Effector CD4-positive, alpha-beta T cell (primary cell): ENCODE results near the gene FFAR1.
"Not testable (repeated sequence)": the region's sequence is repeated elsewhere in the genome, so short reads cannot be mapped to it uniquely, and the experiment has no call there.

Experiments used
- DNase-seq: peaks from one replicate; pipeline ENCODE4 v3.0.0-alpha.2; 2020

Gene FFAR1

DNA sequence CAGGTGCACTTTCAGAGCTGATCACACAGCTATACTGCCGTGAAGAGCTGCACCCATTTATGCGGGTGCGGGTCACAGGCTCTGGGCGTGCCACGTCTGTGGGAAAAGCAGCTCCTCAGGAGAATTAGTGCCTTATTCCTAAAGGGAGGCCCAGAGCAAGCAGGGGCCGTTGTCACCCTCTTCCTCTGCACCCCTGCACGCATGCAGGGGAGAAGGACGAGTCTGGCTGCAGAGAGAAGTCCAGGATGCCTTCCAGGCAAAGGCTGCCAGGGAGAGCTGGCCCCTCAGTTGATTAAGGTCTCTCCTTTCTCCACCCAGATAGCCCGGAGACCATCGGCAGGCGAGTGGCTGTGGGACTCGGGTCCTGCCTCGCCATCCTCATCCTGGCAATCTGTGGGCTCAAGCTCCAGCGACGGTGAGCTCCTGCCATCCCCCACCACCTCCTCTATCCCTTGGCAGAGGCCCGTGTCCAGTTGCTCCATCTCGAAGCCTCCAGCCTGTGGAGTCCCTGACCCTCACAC is 3.1 kb upstream of the FFAR1 start:
- DNase-seq = no peak

DNA sequence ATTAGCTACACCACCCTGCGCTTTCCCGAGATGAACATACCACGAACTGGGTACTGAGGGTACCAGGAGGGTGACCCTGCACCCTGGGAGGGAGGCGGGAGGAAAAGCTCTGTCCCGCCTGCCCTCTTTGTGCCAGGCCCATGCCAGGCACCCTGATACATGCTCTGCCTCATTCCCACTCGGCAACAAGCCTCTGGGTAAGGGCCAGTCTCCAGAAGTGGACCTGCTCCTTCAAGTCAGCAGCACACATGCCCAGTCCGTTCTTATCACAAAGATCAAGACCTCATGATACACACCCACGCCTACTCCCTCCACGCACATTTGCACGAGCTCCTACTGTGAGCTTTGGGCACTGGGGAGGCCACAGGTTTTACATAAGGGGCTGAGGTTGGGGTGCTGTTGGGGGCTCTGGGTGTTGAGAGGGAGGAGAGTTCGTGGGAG is 2.0 kb upstream of the FFAR1 start:
- DNase-seq = no peak

DNA sequence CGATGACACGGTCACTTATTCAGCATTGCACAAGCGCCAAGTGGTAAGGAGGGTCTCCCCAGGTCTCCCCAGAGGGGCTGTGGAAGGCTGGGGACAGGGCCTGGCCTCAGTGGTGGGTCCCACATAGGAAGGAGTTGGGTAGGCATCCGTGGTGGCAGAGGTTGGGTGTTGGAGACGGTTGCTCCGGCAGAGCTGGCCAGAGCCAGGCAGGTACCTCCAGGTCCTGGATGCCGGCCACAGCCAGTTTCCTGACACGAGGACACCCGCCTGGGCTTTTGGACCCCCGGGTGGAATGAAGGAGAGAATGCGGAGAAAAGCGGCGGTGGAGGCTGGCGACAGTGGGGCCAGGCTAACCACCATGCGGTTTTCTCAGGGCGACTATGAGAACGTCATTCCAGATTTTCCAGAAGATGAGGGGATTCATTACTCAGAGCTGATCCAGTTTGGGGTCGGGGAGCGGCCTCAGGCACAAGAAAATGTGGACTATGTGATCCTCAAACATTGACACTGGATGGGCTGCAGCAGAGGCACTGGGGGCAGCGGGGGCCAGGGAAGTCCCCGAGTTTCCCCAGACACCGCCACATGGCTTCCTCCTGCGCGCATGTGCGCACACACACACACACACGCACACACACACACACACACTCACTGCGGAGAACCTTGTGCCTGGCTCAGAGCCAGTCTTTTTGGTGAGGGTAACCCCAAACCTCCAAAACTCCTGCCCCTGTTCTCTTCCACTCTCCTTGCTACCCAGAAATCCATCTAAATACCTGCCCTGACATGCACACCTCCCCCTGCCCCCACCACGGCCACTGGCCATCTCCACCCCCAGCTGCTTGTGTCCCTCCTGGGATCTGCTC is 1.3 kb upstream of the FFAR1 start:
- DNase-seq = peak; percentile 52

DNA sequence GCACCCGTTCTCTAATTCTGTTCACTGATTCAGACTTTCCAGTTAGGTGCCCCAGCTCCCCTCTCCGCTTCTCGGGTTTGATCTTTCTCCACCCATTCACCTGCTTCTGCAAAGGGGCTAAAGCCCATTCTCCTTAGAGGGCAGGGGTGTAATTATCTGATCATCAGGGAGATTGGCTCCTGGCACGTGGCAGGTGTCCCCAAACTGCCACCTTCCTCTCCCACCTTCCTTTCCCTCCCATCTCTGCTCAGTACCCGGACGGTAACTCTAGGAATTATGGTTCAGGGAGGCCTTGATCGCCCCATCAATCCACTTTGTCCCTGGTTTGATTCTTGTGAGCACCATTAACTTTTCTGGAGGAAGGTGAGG is 212 bp downstream of the FFAR1 start:
- no peak for DNase-seq

DNA sequence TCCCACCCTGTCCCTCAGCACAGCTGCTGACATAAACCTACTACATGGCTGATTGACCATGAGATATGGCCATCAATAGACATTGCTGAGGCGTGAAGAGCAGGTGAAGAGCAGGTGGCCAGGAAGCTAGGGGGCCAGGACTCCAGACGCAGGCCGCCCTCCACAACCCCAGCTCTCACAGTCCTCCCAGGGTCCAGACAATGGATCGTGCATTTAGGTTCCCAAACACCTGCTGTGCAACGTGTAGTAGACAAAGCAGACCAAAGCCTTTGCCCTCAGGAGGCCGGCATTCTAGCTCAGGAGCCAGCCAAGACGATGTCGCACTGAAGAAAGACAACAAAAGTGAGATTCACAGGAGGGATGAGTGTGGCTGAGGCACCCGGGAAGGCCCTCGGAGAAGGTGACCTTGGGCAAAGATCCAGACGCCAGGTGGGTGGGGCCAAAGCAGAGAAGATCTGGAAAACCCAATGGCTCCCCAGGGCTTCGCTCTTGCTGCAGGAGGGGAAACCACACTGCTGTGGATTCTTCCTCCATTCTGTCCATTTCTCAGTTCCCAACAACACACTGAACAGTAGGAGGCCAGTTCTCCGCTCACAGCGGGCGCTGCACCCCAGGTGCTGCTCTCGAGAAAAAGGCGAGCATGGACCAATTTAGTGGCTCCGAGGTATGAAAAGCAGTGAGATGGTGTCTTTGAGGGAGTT is 1.4 kb downstream of the FFAR1 start:
- no peak for DNase-seq

DNA sequence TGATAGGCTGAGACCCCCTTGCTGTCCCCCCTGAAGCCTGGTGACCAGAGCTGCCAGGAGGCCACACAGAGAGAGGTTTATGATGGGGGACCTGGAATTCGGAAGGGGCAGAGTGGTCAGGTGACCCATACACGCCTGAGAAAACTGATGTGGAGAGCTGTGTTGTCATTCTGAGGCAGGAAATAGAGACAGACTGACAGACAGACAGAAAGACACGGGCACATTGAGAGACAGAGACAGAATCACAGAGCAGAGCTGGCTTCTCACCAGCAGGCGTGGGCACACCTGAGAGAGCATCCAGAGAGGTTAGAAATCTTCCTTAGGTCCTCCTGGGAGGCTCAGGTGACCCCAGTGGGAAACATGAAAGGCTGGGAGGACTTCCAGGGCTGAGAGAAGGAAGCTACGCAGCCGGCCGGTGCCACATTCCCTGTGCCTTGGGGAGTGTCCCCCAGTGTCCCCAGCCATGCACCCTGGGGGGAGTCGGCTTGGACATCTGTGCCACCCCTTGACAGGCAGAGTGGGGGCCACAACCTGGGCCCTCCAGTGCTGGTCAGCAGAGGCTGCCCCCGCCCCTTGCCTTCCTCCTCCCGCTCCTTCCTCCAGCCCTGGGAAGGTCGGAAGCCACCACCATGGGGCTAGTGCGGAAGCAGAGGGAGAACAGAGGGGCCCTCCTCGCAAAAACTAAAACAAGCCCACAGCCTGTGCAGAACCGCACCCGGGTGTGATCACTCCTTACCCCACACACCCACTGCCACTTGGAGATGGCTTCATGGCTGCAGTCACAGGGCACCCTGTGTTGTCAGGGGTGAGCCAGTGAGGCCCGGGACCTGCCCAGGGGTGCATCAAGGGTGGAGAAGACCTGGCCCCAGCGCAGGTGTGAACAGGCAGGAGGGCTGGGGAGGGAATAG is 2.2 kb downstream of the FFAR1 start:
- no peak for DNase-seq

DNA sequence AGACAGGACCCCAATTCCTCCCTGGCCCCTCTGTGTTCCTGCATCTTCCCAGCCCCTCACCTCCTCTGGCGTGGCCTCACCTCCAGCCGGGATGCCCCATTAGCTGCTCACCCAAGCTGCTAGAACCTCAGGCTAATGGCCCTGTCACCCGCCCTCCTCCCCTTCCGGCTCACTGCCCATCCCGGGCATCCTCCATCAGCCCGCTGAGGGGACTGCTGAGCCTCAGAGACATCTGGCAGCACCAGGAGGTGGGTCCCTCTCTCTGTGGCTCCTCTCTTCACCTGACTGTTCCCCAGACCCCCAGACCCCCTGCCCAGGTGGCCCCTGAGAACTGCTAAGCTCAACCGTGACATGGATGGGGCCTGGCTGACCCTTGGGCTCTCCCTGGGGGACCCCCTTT is 2.9 kb downstream of the FFAR1 start:
- no peak for DNase-seq

DNA sequence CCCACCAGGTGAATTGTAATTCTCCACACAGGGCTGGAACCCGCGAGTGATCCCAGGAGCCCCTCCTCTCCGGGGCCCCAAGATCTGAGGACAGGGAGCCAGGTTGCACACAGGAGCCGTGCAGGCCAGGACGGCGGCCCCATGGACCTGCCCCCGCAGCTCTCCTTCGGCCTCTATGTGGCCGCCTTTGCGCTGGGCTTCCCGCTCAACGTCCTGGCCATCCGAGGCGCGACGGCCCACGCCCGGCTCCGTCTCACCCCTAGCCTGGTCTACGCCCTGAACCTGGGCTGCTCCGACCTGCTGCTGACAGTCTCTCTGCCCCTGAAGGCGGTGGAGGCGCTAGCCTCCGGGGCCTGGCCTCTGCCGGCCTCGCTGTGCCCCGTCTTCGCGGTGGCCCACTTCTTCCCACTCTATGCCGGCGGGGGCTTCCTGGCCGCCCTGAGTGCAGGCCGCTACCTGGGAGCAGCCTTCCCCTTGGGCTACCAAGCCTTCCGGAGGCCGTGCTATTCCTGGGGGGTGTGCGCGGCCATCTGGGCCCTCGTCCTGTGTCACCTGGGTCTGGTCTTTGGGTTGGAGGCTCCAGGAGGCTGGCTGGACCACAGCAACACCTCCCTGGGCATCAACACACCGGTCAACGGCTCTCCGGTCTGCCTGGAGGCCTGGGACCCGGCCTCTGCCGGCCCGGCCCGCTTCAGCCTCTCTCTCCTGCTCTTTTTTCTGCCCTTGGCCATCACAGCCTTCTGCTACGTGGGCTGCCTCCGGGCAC is 3.9 kb downstream of the FFAR1 start:
- DNase-seq = no peak

DNA sequence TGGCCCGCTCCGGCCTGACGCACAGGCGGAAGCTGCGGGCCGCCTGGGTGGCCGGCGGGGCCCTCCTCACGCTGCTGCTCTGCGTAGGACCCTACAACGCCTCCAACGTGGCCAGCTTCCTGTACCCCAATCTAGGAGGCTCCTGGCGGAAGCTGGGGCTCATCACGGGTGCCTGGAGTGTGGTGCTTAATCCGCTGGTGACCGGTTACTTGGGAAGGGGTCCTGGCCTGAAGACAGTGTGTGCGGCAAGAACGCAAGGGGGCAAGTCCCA is 4.4 kb downstream of the FFAR1 start:
- no peak for DNase-seq

DNA sequence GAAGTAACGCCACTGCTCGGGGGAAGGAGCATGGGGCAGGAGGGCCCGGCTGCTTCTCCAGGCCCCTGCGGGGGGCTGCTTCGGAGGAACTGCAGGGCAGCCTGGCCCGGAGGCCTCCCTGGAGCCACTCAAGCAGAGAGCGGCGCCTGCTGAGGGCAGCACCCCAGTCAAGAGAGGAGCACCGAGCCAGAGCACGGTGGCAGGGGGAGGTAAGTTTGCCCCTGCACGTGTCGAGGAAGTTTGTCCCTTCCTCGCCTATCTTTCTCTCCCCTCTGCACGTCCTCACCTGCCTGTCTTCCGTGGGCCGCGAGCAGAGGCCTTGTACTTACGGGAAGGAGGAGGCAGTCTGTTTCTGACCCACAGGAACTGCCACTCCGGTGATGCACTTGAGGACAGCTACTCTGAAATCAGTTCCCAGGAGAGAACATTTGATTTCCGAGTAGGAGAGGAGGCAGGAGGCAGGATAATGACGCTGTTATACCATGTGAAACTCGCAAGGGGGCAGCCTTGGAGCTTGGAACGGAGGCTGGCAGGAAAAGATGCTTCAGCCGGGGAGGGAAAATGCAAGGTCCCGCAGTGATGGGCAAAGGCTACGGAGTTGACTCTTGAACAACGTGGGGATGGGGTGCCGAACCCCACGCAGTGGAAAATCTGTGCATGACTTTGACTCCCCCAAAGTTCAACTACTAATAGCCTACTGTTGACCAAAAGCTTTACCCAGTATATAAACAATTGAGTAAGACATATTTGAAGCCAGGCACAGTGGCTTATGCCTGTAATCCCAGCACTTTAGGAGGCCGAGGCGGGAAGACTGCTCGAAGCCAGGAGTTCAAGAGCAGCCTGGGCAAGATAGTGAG is 5.0 kb downstream of the FFAR1 start:
- peak; percentile 57 for DNase-seq

DNA sequence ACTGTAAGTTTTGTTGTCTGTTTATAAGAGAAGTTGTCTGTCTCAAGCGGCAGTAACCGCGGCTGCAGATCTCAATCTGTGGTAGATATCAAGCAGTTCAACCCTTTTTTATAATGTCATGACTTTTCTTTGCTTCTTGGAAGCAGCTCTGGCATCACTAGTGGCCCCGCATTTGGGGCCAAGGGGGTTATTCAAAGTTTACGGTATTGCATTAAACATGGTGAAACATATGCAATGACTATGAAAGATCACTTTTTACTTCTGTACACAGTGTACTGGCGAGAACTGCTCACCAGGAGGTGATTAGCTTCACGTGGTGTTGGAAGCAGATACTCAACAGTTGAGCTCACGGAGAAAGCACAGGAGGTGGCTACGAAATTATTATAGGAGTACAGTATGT is 5.9 kb downstream of the FFAR1 start:
- no peak for DNase-seq

DNA sequence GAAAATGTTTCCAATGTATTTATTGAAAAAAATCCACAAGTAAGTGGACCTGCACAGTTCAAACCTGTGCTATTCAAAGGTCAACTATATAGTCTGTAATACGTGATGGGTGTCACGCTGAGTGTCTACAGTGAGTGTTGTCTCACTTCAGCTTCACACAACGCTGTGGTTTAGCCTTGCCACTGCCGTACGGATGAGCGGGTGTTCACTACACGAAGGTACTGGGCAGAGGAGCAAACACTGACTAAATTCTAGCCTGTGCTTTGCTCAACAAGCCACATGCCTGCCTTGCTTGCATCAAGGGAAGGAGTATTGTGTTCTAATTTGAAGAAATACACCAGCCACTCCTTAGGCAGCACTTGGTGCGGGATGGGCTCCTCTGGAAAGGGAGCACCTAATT is 7.2 kb downstream of the FFAR1 start:
- no peak for DNase-seq

DNA sequence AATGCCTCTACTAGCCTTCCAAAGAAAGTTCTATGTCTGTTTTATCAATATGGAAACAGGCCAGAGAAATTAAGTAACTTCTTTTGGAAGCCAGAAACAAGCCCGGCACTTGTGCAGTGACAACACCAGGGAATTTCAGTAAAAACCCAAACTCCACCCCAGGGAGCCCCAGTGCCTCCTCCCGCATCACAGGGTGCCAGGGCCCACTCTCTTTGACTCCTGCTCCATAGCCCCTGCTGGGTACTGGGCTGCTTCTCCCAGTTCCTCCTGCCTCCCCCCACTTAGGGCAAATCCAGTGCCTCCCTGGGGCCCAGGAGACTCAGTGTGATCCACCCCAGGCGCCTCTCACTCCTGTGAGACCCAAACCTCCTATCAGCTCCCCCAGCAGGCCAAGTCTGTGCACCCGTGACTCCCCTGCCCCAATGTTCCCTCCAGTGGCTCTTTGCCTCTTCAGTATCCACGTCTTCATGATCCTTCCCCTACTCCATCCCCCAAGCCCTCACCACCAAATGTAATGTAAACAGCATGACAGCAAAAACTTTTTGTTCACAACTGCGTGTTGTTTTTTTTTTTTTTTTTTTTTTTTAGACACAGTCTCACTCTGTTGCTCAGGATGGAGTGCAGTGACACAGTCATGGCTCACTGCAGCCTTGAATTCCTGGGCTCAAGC is 8.2 kb downstream of the FFAR1 start:
- DNase-seq = no peak

DNA sequence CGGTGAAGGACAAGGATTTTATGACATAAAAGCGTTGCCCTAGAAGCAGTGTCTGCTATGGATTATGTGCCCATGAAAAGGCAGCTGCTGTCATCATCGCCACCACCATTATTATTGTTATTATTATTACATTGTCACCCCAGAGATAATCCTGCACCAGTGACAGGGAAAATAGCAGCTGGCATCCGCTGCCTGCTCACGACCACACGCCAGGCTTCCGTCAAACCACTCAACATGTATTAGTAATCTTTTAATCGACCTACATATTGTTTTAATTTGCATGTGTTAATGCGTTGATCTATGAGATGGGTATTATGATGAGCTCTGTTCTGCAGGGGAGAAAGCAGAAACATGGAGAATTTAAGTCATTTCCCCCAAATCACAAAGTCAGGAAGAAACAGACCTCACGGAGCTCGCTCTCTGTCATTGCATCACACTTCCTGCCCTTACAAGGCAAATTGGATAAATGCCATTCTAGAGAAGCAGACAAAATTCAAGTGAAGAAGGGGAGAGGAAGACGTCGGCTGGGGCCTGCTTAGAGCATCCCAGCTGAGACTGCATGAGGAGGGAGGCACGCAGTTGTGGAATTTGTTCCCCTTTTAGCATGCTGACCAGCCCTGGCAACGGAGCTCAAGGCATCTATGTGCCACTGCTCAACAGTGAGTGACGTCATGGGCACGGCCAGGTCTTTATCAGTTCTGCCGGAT is 10.3 kb downstream of the FFAR1 start, which contains the start of gene FFAR3:
Gene FFAR3 (plus strand): TSS at position 594 of the 707 bp plus-strand sequence. CDS start 431 bp downstream, outside the sequence.
- no peak for DNase-seq

DNA sequence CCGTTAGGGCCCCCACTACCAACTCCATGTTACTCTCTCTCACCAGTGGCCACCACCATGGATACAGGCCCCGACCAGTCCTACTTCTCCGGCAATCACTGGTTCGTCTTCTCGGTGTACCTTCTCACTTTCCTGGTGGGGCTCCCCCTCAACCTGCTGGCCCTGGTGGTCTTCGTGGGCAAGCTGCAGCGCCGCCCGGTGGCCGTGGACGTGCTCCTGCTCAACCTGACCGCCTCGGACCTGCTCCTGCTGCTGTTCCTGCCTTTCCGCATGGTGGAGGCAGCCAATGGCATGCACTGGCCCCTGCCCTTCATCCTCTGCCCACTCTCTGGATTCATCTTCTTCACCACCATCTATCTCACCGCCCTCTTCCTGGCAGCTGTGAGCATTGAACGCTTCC is 11.1 kb downstream of the FFAR1 start:
- DNase-seq = not testable (repeated sequence)

DNA sequence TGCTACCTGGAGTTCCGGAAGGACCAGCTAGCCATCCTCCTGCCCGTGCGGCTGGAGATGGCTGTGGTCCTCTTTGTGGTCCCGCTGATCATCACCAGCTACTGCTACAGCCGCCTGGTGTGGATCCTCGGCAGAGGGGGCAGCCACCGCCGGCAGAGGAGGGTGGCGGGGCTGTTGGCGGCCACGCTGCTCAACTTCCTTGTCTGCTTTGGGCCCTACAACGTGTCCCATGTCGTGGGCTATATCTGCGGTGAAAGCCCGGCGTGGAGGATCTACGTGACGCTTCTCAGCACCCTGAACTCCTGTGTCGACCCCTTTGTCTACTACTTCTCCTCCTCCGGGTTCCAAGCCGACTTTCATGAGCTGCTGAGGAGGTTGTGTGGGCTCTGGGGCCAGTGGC is 11.7 kb downstream of the FFAR1 start:
- DNase-seq = not testable (repeated sequence)

DNA sequence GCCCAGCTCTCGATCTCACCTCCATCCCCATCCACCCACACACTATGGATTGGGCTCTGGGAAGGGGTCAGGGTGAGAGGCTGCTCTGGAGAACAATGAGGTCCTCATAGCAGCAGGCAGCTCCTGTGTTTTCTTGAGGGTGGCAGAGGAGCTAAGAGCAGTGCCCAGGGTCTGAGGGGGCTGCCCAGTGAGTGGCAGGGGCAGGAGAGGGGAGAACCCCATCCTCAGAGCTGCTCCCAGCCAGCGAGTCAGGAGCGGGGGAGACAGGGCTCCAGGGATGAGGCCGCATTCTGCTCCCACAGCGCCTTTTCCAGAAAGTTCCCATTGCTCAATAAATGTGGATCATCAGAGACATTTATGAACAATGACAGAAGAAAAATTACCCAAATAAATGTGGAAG is 12.4 kb downstream of the FFAR1 start:
- DNase-seq = not testable (repeated sequence)

DNA sequence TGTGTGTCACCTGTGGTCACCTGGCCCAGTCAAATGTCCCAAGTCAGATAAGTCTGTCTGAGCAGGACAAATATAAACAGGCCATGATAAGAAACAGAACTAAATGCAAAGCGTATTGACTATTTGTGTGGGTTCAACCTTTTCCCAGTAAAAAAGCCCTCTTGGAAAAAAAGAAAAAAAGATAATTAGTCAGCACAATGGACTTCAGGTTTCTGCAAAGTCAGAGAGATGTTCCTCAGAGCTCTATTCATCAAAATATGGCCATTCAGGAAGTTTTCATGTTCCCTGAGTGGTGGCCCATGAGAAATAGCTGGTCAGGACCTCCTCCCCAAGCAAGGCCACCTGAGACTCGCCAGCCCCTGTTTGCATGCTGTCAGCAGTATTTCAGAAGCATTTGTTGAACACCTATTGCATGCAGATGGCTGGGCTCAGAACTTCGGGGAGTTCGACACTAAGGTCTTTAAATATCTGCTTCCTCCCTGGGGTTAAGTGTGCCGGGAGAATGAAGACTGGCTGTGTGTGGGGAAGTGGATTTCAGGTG is 13.2 kb downstream of the FFAR1 start:
- no peak for DNase-seq

DNA sequence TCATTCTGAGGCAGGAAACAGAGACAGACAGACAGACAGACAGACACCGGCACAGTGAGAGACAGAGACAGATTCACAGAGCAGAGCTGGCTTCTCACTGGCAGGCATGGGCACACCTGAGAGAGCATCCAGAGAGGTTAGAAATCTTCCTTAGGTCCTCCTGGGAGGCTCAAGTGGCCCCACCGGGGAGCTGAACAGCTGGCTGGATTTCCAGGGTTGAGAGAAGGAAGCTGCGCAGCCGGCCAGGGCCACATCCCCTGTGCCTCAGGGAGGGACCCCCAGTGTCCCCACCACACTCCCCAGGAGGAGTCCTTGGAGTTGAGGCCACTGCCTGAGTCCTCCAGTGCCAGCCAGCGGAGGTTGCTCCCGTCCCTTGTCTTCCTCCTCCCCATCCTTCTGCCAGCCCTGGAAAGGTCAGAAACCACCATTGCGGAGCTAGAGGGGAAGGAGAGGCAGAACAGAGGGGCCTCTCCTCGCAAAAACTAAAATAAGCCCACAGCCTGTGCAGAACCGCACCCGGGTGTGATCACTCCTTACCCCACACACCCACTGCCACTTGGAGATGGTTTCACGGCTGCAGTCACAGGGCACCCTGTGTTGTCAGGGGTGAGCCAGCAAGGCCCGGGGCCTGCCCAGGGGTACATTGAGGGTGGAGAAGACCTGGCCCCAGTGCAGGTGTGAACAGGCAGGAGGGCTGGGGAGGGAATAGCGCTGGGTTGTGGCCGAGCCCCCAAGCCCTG is 14.7 kb downstream of the FFAR1 start:
- DNase-seq = no peak
